Smooth muscle cell of the brain vasculature (primary cell): Measurements from ENCODE around the gene FAM83B.
"Not testable (repeated sequence)": the region's sequence is repeated elsewhere in the genome, so short reads cannot be mapped to it uniquely, and the experiment has no call there.

Experiments used
- DNase-seq: peaks from one replicate; pipeline ENCODE4 v3.0.0-alpha.2; 2012; ENCODE audit warnings: low read depth, low spot score

FAM83B gene

GRCh38 chr6:54861905-54862616 is 15.5 kb downstream of the FAM83B start:
- no peak for DNase-seq

DNA sequence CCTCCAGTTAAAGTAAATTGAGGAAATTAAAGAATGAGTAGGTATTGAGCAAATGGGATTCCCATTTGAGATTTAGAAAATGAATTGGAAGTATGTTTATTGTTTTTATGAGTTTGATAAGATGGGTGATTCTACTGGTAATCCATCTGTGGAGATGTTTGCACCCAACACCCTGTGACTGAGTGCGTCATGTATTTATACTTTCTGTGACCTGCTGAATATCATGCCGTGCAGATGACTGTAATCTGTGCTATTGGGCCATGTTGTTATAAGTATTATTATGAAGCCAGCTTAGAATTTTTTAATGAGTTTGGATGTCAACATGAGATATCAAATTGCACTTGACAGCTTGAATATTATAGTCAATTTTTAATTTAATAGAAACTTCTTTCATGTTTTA is 17.7 kb downstream of the FAM83B start:
- no peak for DNase-seq

GRCh38 chr6:54865091-54865631 is 18.6 kb downstream of the FAM83B start:
- no peak for DNase-seq

GRCh38 chr6:54868556-54868955 is 22.0 kb downstream of the FAM83B start:
- no peak for DNase-seq

DNA sequence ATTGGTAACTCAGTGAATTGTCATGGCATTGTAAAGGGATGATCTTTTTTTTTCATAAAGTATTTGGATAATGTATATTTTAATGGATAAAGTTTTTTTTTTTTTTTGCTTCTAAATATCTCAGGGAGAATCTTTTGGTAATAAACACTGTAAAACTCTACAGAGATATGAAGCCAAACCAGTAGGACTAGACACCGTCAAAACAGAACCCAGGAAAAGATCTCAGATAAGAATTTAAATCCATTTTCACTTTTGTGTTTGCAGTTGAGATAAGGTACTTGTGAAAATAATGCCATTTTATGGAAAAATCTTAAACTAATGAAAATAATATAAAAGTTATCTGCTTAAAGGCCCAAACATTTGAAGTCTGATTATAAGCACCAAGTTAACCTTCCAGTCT is 27.0 kb downstream of the FAM83B start:
- no peak for DNase-seq

GRCh38 chr6:54874349-54875048 is 27.9 kb downstream of the FAM83B start:
- DNase-seq, result no peak

DNA sequence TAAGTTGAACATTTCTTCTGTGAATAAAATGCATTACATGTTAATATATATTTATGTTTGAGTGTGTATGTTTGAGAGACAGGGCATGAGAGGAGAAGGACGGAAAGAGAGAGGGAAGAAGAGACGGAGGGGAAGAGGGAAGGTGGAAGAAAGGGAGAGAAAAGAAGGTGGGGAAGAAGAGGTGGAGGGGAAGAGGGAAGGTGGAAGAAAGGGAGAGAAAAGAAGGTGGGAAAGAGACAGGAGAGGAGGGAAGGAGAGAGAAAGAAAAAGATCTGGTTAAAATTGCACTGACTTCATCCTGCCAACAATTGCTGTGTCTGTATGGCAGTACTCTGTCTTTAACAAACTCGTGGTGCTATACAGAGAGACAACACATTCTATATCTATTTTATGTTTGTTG is 29.0 kb downstream of the FAM83B start:
- no peak for DNase-seq

GRCh38 chr6:54876365-54876764 is 29.8 kb downstream of the FAM83B start:
- no peak for DNase-seq

DNA sequence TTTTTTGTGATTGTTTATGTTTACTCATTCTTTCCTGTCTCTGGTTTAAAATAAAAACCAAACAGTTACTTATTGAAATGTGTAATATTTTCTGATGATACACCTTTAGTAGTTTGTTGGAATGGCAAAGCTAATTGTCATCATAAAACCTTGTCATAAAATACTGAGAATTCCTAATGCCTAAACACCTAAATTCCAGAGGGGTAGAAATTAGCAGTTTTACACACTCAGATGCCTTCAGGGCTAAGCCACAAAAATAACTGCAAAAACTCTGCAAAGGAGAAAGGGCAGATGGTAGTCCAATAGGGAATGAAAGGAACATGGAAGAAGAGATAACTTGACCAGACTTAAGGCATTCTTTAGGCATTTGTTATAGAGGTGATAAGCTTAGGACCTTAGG is 30.3 kb downstream of the FAM83B start:
- no peak for DNase-seq

DNA sequence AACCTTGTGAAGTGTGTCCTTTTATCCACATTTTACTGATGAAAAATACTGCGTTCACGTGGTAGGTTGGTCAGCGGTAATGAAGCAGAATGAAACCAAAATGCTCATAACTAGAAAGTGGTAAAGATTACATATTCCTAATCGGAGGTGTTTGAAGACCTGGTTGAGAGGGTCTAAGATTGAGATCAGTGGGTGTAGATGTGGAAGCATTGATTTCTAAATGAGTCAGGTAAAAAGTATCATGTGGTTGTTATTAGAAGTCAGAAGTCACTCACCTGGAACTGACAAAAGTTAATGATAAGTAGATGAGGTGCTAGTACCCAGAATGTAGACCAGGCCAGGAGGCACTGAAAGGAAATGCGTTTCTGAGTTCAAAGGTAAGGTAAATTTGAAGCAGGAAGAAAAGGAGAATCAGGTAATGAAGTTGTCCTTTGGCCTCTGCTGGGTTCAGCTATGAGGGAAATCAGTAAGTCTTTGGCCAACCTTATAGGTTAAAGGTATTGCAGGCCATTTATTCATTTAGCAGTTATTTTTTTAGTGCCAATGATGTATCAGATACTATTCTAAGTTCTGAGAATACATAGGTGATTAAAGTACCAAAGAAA is 31.2 kb downstream of the FAM83B start:
- no peak for DNase-seq

DNA sequence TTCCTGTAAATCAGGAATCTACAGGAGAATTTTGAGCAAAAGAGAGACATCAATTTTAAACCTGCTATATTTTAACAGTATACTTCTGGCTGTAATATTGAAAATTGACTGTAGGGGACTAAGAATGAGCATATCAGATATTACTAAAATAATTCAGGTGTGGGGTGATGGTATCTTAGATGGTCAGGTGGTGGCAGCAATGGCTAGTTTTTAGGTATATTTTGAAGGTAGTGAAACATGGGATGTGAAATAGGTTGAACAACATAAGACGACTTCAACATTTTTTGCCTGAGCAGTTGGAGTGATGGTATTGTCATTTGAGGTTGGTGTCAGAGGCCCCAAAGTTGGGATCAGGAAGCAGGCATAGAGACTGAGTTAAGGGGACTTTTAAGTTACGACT is 32.1 kb downstream of the FAM83B start:
- no peak for DNase-seq

GRCh38 chr6:54879188-54879985 is 32.8 kb downstream of the FAM83B start:
- DNase-seq, result no peak

DNA sequence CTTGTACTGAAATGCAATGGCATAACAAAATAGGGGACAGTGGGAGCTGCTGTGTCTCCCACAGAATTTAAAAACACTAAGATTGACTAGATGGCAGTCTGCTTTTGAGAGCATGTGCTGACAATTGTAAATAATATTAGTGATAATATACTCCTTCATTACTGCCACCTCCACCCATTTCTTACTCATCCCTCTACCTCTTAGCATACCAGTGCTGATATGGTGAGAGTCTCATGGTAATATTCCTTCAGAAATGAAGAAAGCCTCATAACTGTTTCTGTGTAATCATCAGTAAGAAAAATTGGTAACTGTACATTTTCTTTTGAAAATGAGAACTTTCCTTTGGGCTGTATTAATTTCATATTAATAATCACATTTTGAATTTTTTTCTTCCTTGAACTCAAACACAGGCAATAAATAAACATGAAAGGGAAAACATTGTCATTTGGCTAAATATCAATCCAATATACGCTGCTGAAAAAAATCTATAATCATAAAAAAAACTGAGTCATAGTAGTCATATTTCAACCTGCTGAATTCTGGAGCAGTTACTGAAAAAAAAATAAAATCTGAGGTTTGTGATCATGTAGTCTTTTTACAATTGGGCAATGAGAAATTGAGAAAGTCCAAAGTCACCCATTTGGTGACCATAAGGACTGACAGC is 34.6 kb downstream of the FAM83B start:
- no peak for DNase-seq

GRCh38 chr6:54881891-54882290 is 35.3 kb downstream of the FAM83B start:
- DNase-seq, result not testable (repeated sequence)

DNA sequence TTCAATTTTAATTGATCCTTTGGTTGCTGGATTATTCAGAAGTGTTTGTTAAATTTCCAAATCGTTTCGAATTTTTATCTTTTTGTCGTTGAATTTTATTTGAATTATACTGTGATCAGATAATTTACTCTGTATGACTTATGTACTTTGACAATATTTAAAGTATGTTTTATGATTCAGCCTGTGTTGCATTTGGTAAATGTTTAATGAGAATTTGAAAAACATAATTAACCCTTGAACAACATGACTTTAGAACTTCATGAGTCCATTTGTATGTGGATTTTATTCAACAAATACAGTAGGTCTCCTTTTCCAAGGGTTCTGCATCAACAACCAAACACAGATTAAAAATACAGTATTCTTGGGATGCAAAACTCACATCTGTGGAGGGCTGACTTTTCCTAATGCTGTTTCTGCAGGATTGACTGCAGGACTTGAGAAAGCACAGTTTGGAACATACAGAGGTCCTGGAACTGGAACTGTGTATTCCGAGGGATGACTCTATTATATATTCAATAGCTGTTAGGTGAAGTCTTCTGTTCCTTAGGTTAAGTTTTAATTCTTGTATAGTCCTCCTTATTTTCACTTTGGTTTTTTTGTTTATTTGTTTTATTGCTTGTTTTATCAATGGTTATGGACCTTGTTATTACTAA is 40.5 kb downstream of the FAM83B start:
- DNase-seq, result no peak

DNA sequence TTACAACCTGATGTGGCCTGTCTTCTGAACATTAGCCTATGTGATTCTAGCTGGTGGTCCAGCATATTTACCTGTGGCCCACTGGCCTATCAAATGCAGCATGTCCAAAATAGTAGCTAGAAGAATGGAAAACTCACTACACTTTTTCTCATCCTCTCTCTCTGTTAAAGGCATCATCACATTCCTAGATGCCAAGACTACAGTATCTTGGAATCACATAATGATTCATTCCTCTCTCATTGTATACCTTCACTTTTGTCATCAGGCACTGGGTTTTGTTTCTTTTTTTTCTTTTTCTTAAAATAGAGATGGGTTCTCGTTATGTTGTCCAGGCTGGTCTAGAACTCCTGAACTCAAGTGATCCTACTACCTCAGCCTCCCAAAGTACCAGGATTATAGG is 45.0 kb downstream of the FAM83B start:
- no peak for DNase-seq

DNA sequence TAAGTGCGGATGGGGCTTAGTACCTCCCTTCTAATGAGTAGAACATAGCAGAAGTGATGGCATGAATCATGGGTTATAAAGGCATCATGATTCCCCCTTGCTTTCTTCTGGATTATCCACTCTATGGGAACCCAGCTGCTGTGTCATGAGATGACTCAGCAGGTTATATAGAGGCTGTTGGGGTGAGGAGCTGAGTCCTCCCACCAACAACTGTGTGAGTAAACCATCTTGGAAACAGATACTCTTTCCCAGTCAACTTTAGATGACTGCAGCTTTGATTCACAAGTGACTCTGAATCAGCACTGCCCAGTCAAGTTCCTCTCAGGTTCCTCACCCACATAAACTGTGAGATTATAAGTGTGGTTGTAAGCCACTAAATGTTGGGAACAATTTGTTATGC is 46.3 kb downstream of the FAM83B start:
- no peak for DNase-seq

DNA sequence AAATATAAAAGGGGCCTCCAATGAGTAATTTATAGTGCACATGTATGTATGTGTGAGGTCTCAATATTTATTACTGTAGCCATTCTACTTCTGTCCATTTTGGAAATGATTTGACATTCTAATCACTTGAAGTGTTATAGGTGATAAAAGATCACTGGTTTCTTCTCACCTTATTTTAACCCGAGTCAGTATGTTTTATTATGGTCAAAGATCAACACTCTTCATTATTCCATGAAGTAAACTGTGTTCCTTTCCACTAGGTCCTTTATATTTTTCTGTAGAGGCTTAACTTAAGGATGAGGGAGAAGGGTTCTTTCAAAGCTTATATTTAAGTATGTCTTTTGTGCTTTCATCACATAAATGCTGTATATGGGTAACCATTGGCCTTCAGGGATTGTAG is 47.2 kb downstream of the FAM83B start:
- DNase-seq, result no peak

DNA sequence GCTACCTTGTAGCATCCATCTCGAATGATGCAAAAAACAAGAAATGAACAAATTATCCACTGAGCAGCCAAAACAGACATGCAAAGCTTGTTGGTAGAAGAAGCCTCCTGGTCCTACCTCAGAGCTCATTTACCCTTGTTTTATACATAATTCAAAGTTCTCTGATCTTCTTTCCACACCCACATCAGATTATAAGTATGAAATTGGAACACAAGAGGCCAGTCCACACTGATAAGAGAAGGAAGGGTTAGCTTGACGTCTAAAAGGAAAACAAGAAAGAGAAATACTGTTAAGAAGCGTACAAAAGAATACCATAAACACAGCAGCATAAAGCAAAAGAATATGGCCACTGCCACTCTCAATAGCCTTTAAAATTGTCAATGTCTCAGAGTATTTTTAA is 49.7 kb downstream of the FAM83B start:
- no peak for DNase-seq

GRCh38 chr6:54897462-54898189 is 51.1 kb downstream of the FAM83B start:
- DNase-seq, result no peak
